Sigmoid colon (tissue), 4 donors: Measurements from ENCODE around the gene MOCS1.

Source experiments
- CTCF ChIP-seq, 4 experiments: fragments of 450-650 bp in 3 of 4; fragments of 200-600 bp in 1 of 4; IDR thresholded peaks; one replicate each; pipeline ENCODE4 v1.5.1; 2016 to 2019; ENCODE audit warnings: antibody characterized with exemption in 4 of 4, mild to moderate bottlenecking in 3 of 4, moderate library complexity in 2 of 4
- EP300 ChIP-seq, 4 donors: sonication (generic); formaldehyde crosslinking; IDR thresholded peaks; one replicate each; pipeline ENCODE4 v1.6.1; 2017; ENCODE audit warnings: antibody characterized with exemption in 4 of 4
- POLR2A ChIP-seq, 2 donors: fragments of 450-650 bp; IDR thresholded peaks; one replicate each; pipeline ENCODE4 v1.6.1; 2016; ENCODE audit warnings: antibody characterized with exemption in 2 of 2, mild to moderate bottlenecking in 2 of 2, moderate library complexity in 2 of 2
- POLR2AphosphoS5 ChIP-seq, 4 donors: sonication (generic); formaldehyde crosslinking; IDR thresholded peaks; one replicate each; pipeline ENCODE4 v1.6.1; 2017; ENCODE audit warnings: antibody characterized with exemption in 4 of 4

- no peak for TF ChIP-seq CTCF (IDR thresholded peaks at IDR 0.05)
- TF ChIP-seq POLR2A (IDR thresholded peaks at IDR 0.05) = no peak
- TF ChIP-seq POLR2AphosphoS5 (IDR thresholded peaks at IDR 0.05) = no peak
- no peak for TF ChIP-seq EP300 (IDR thresholded peaks at IDR 0.05)
Measured at GRCh38 chr6:39923861-39924260, 10.4 kb downstream of the MOCS1 start.
